ENCODE measurements around the gene ADARB2.

DNA sequence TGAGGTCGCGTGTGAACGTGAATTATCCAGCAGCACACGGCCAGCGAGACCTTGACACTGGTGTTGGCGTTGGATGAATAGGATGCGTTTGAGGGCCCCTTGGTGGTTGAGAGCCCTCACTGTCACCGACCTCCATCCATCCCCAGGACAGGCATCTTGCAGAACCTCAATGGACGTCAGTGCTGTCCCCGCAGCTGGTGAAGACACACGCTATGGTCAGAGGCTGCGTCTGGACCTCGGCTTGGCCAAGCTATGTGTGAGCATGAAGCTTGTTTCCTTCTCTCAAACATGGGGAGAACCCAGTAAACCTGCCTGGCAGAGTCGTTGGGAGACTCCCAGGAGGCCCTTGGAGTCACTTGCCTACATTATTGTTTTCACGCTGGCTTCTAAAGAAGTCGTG is 229.2 kb downstream of the ADARB2 start:
- TF ChIP-seq EZH2 (IDR thresholded peaks at IDR 0.05; ENCODE audit: low read depth, unreplicated experiment) (no peak), POLR2AphosphoS5 (IDR thresholded peaks at IDR 0.05; ENCODE audit: low read depth) (no peak), CREB1 (CRISPR knock-in tag; IDR thresholded peaks at IDR 0.05; ENCODE audit: low read depth) (no peak)
- TF ChIP-seq, protein P1, sequence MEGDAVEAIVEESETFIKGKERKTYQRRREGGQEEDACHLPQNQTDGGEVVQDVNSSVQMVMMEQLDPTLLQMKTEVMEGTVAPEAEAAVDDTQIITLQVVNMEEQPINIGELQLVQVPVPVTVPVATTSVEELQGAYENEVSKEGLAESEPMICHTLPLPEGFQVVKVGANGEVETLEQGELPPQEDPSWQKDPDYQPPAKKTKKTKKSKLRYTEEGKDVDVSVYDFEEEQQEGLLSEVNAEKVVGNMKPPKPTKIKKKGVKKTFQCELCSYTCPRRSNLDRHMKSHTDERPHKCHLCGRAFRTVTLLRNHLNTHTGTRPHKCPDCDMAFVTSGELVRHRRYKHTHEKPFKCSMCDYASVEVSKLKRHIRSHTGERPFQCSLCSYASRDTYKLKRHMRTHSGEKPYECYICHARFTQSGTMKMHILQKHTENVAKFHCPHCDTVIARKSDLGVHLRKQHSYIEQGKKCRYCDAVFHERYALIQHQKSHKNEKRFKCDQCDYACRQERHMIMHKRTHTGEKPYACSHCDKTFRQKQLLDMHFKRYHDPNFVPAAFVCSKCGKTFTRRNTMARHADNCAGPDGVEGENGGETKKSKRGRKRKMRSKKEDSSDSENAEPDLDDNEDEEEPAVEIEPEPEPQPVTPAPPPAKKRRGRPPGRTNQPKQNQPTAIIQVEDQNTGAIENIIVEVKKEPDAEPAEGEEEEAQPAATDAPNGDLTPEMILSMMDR (conservative IDR thresholded peaks at IDR 0.05; ENCODE audit: low read depth in 2 of 2) = no peak
- TF ChIP-seq, protein P2, sequence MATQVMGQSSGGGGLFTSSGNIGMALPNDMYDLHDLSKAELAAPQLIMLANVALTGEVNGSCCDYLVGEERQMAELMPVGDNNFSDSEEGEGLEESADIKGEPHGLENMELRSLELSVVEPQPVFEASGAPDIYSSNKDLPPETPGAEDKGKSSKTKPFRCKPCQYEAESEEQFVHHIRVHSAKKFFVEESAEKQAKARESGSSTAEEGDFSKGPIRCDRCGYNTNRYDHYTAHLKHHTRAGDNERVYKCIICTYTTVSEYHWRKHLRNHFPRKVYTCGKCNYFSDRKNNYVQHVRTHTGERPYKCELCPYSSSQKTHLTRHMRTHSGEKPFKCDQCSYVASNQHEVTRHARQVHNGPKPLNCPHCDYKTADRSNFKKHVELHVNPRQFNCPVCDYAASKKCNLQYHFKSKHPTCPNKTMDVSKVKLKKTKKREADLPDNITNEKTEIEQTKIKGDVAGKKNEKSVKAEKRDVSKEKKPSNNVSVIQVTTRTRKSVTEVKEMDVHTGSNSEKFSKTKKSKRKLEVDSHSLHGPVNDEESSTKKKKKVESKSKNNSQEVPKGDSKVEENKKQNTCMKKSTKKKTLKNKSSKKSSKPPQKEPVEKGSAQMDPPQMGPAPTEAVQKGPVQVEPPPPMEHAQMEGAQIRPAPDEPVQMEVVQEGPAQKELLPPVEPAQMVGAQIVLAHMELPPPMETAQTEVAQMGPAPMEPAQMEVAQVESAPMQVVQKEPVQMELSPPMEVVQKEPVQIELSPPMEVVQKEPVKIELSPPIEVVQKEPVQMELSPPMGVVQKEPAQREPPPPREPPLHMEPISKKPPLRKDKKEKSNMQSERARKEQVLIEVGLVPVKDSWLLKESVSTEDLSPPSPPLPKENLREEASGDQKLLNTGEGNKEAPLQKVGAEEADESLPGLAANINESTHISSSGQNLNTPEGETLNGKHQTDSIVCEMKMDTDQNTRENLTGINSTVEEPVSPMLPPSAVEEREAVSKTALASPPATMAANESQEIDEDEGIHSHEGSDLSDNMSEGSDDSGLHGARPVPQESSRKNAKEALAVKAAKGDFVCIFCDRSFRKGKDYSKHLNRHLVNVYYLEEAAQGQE (IDR thresholded peaks at IDR 0.05; ENCODE audit: unreplicated experiment) = no peak
